Mucosa of stomach (tissue), 1 donor: Measurements from ENCODE around the gene TMIGD3.

Experiments
- H3K27me3 ChIP-seq: one replicate; pipeline ENCODE4 v1.7.0; 2013; ENCODE audit warnings: mild to moderate bottlenecking, low read length; ENCODE audit not compliant: control insufficient read depth, insufficient read depth
- H3K36me3 ChIP-seq: one replicate; pipeline ENCODE4 v1.7.0; 2013; ENCODE audit warnings: low read length; ENCODE audit not compliant: control insufficient read depth, insufficient read depth
- H3K4me1 ChIP-seq: one replicate; pipeline ENCODE4 v1.7.0; 2013; ENCODE audit warnings: mild to moderate bottlenecking, low read length; ENCODE audit not compliant: control insufficient read depth, insufficient read depth
- H3K4me3 ChIP-seq: one replicate; pipeline ENCODE4 v1.7.0; 2013; ENCODE audit warnings: low read length
- H3K9ac ChIP-seq: one replicate; pipeline ENCODE4 v1.7.0; 2013; ENCODE audit warnings: mild to moderate bottlenecking, low read length, moderate library complexity
- H3K9me3 ChIP-seq: one replicate; pipeline ENCODE4 v1.7.0; 2013; ENCODE audit warnings: mild to moderate bottlenecking, low read length, moderate library complexity; ENCODE audit not compliant: control insufficient read depth
- donor health status: Pancreatic carcinoma.

The TMIGD3 gene

GRCh38 chr1:111517469-111518225 lies 14.2 kb upstream of the TMIGD3 start:
- Histone ChIP-seq H3K9me3 (no peaks in the 10 kb centered on the region), H3K4me3 (no peak overlapping the region), H3K4me1 (peaks cover 11% of the 10 kb centered on the region), H3K36me3 (no peaks in the 10 kb centered on the region), H3K27me3 (peaks cover 9% of the 10 kb centered on the region), H3K9ac (no peak overlapping the region)

GRCh38 chr1:111516005-111516535 lies 12.6 kb upstream of the TMIGD3 start:
- Histone ChIP-seq H3K4me3 (no peak overlapping the region), H3K4me1 (peaks cover 11% of the 10 kb centered on the region), H3K9me3 (no peaks in the 10 kb centered on the region), H3K36me3 (no peaks in the 10 kb centered on the region), H3K27me3 (peaks cover 9% of the 10 kb centered on the region), H3K9ac (peak overlapping the region; percentile 33)

- peaks cover 11% of the 10 kb centered on the region for H3K4me1 ChIP-seq
- H3K4me3 ChIP-seq: no peak overlapping the region
- H3K9ac ChIP-seq: peak overlapping the region; percentile 33
- H3K27me3 ChIP-seq: peaks cover 9% of the 10 kb centered on the region
- no peaks in the 10 kb centered on the region for H3K9me3 ChIP-seq
- H3K36me3 ChIP-seq: no peaks in the 10 kb centered on the region
Observed at GRCh38 chr1:111515291-111516004, 12.0 kb upstream of the TMIGD3 start.

- no peak overlapping the region for H3K9ac ChIP-seq
- H3K27me3 ChIP-seq: peaks cover 9% of the 10 kb centered on the region
- no peaks in the 10 kb centered on the region for H3K36me3 ChIP-seq
- H3K9me3 ChIP-seq: no peaks in the 10 kb centered on the region
- no peak overlapping the region for H3K4me3 ChIP-seq
- H3K4me1 ChIP-seq: peaks cover 25% of the 10 kb centered on the region
Observed at GRCh38 chr1:111513410-111514020, 10.1 kb upstream of the TMIGD3 start.

GRCh38 chr1:111512931-111513330 lies 9.5 kb upstream of the TMIGD3 start:
- Histone ChIP-seq H3K4me1 (peaks cover 31% of the 10 kb centered on the region), H3K9me3 (no peaks in the 10 kb centered on the region), H3K9ac (no peak overlapping the region), H3K4me3 (no peak overlapping the region), H3K27me3 (peaks cover 9% of the 10 kb centered on the region), H3K36me3 (no peaks in the 10 kb centered on the region)

- H3K4me3 ChIP-seq: no peak overlapping the region
- H3K9ac ChIP-seq: no peak overlapping the region
- H3K4me1 ChIP-seq: peaks cover 37% of the 10 kb centered on the region
- no peaks in the 10 kb centered on the region for H3K9me3 ChIP-seq
- H3K36me3 ChIP-seq: no peaks in the 10 kb centered on the region
- H3K27me3 ChIP-seq: peaks cover 9% of the 10 kb centered on the region
Observed at GRCh38 chr1:111512132-111512889, 8.9 kb upstream of the TMIGD3 start.

GRCh38 chr1:111511370-111511769 lies 7.9 kb upstream of the TMIGD3 start:
- no peak overlapping the region for H3K4me3 ChIP-seq
- no peaks in the 10 kb centered on the region for H3K36me3 ChIP-seq
- no peaks in the 10 kb centered on the region for H3K9me3 ChIP-seq
- no peak overlapping the region for H3K9ac ChIP-seq
- H3K27me3 ChIP-seq: peaks cover 5% of the 10 kb centered on the region
- peaks cover 36% of the 10 kb centered on the region for H3K4me1 ChIP-seq

GRCh38 chr1:111509997-111510375 lies 6.6 kb upstream of the TMIGD3 start:
- Histone ChIP-seq H3K4me3 (no peak overlapping the region), H3K4me1 (peaks cover 28% of the 10 kb centered on the region), H3K9me3 (no peaks in the 10 kb centered on the region), H3K9ac (no peak overlapping the region), H3K36me3 (no peaks in the 10 kb centered on the region), H3K27me3 (no peaks in the 10 kb centered on the region)

- H3K4me3 ChIP-seq: peak overlapping the region; percentile 44
- peaks cover 28% of the 10 kb centered on the region for H3K4me1 ChIP-seq
- H3K9me3 ChIP-seq: no peaks in the 10 kb centered on the region
- H3K9ac ChIP-seq: peak overlapping the region; percentile 84
- no peaks in the 10 kb centered on the region for H3K27me3 ChIP-seq
- no peaks in the 10 kb centered on the region for H3K36me3 ChIP-seq
Observed at GRCh38 chr1:111507411-111508201, 4.2 kb upstream of the TMIGD3 start.

GRCh38 chr1:111506561-111506960 lies 3.1 kb upstream of the TMIGD3 start:
- Histone ChIP-seq H3K4me3 (no peak overlapping the region), H3K27me3 (no peaks in the 10 kb centered on the region), H3K36me3 (no peaks in the 10 kb centered on the region), H3K9me3 (no peaks in the 10 kb centered on the region), H3K9ac (no peak overlapping the region), H3K4me1 (peaks cover 28% of the 10 kb centered on the region)

- no peaks in the 10 kb centered on the region for H3K9me3 ChIP-seq
- H3K9ac ChIP-seq: no peak overlapping the region
- H3K4me1 ChIP-seq: peaks cover 28% of the 10 kb centered on the region
- no peaks in the 10 kb centered on the region for H3K36me3 ChIP-seq
- no peaks in the 10 kb centered on the region for H3K27me3 ChIP-seq
- no peak overlapping the region for H3K4me3 ChIP-seq
Observed at GRCh38 chr1:111505641-111506119, 2.2 kb upstream of the TMIGD3 start.
